CD14-positive monocyte (primary cell): Measurements from ENCODE around the gene TEPSIN. TPM values are rescaled to one million over a fixed set of nuclear protein-coding genes. Genes with fewer than 3 reads are reported as not detected.

Experiments
- DNase-seq, 3 donors: peaks; one replicate each; pipeline ENCODE4 v3.0.0-alpha.2; 2011 to 2022
- H2AFZ ChIP-seq: 2 replicates; pipeline ENCODE4 v1.6.0; 2012; ENCODE audit warnings: mild to moderate bottlenecking, low read depth, low read length, inconsistent platforms; ENCODE audit not compliant: insufficient read depth, poor library complexity, severe bottlenecking
- H3K27ac ChIP-seq, 2 donors: 1 replicate in 1 of 2; 2 replicates in 1 of 2; pipeline ENCODE4 v1.5.1; 2012 to 2013; ENCODE audit warnings: low read length in 2 of 2, control low read depth in 1 of 2, inconsistent platforms in 1 of 2, low read depth in 1 of 2, mild to moderate bottlenecking in 1 of 2
- H3K27me3 ChIP-seq, 2 donors: one replicate each; pipeline versions ENCODE4 v1.6.0 to v1.6.1; 2011 to 2013; ENCODE audit warnings: low read length in 2 of 2; ENCODE audit not compliant: control insufficient read depth in 2 of 2, insufficient read depth in 2 of 2
- H3K36me3 ChIP-seq, 2 donors: replicated peaks in 1 of 2; 1 replicate in 1 of 2; 2 replicates in 1 of 2; pipeline versions ENCODE4 v1.5.1 to v1.6.1; 2012 to 2013; ENCODE audit warnings: low read length in 2 of 2, control low read depth in 1 of 2, inconsistent platforms in 1 of 2, mild to moderate bottlenecking in 1 of 2; ENCODE audit not compliant: insufficient read depth in 2 of 2, control insufficient read depth in 1 of 2
- H3K4me1 ChIP-seq, 2 donors: 1 replicate in 1 of 2; 2 replicates in 1 of 2; pipeline versions ENCODE4 v1.5.1 to v1.6.1; 2012 to 2013; ENCODE audit warnings: low read length in 2 of 2, control low read depth in 1 of 2, inconsistent platforms in 1 of 2, mild to moderate bottlenecking in 1 of 2, moderate library complexity in 1 of 2; ENCODE audit not compliant: insufficient read depth in 2 of 2, control insufficient read depth in 1 of 2
- H3K4me2 ChIP-seq: replicated peaks from 2 replicates; pipeline ENCODE3; 2012; ENCODE audit warnings: low read length, moderate library complexity, mild to moderate bottlenecking; ENCODE audit not compliant: poor library complexity, severe bottlenecking; ENCODE audit errors: extremely low read depth
- H3K4me3 ChIP-seq, 3 experiments: fragments of 200-600 bp in 1 of 3; sonication (generic) in 1 of 3; replicated peaks in 1 of 3; 1 replicate in 2 of 3; 2 replicates in 1 of 3; pipeline ENCODE4 v1.5.1; 2011 to 2013; ENCODE audit warnings: low read length in 3 of 3, mild to moderate bottlenecking in 3 of 3, control low read depth in 2 of 3, low read depth in 2 of 3, inconsistent platforms in 1 of 3, moderate library complexity in 1 of 3
- H3K79me2 ChIP-seq: 2 replicates; pipeline ENCODE4 v1.6.0; 2012; ENCODE audit warnings: mild to moderate bottlenecking, control low read depth, inconsistent platforms, low read length, moderate library complexity; ENCODE audit not compliant: insufficient read depth
- H3K9ac ChIP-seq: 2 replicates; pipeline ENCODE4 v1.6.0; 2017; ENCODE audit warnings: low read length, mild to moderate bottlenecking; ENCODE audit not compliant: insufficient read depth, poor library complexity, severe bottlenecking
- H3K9me3 ChIP-seq, 2 donors: replicated peaks in 1 of 2; 1 replicate in 1 of 2; 2 replicates in 1 of 2; pipeline versions ENCODE4 v1.5.1 to v1.6.1; 2012 to 2013; ENCODE audit warnings: low read length in 2 of 2, control low read depth in 1 of 2; ENCODE audit not compliant: control insufficient read depth in 1 of 2, insufficient read depth in 1 of 2
- H4K20me1 ChIP-seq: 2 replicates; pipeline ENCODE4 v1.6.0; 2012; ENCODE audit warnings: mild to moderate bottlenecking, low read length, control low read depth, moderate library complexity; ENCODE audit not compliant: insufficient read depth
- H3K27ac Mint-ChIP-seq, 7 donors: one replicate each; pipeline ENCODE4 v1.8.0; 2020; ENCODE audit warnings: mild to moderate bottlenecking in 7 of 7, mixed read lengths in 7 of 7, moderate library complexity in 6 of 7, inconsistent platforms in 2 of 7
- H3K27me3 Mint-ChIP-seq, 3 donors: one replicate each; pipeline ENCODE4 v1.8.0; 2021 to 2022; ENCODE audit warnings: low read depth in 3 of 3, mild to moderate bottlenecking in 3 of 3, mixed read lengths in 3 of 3, moderate library complexity in 3 of 3, inconsistent platforms in 1 of 3
- H3K36me3 Mint-ChIP-seq, 2 donors: one replicate each; pipeline ENCODE4 v1.8.0; 2020; ENCODE audit warnings: mixed read lengths in 2 of 2, inconsistent platforms in 1 of 2, mild to moderate bottlenecking in 1 of 2
- H3K4me1 Mint-ChIP-seq: one replicate; pipeline ENCODE4 v1.8.0; 2020; ENCODE audit warnings: mild to moderate bottlenecking, mixed read lengths
- H3K4me3 Mint-ChIP-seq, 2 donors: one replicate each; pipeline ENCODE4 v1.8.0; 2020; ENCODE audit warnings: mild to moderate bottlenecking in 2 of 2, mixed read lengths in 2 of 2, moderate library complexity in 1 of 2
- H3K9me3 Mint-ChIP-seq, 7 donors: one replicate each; pipeline ENCODE4 v1.8.0; 2020 to 2022; ENCODE audit warnings: mixed read lengths in 7 of 7, mild to moderate bottlenecking in 6 of 7, moderate library complexity in 6 of 7, inconsistent platforms in 2 of 7
- WGBS: methylation state at CpG from one replicate; pipeline ENCODE4 v1.1.5; 2013; ENCODE audit warnings: missing lambda C conversion rate; ENCODE audit not compliant: insufficient coverage; 5-methylcytosine and 5-hydroxymethylcytosine counted together
- intact Hi-C, 2 donors: fragments of 100-400 bp; cut with micrococcal nuclease; formaldehyde crosslinking; loops; one replicate each; pipeline versions ENCODE4 v1.15.0 to v1.15.1; 2023
- polyA plus RNA-seq, 3 donors: library from polyadenylated mRNA; depleted of rRNA in 1 of 3; unstranded in 2 of 3; stranded (reverse) in 1 of 3; fragments of 300-500 nt in 2 of 3; fragments of >200 nt in 1 of 3; fragmentation: Illumina TruSeq in 2 of 3; gene quantifications; 1 replicate in 2 of 3; 2 replicates in 1 of 3; pipeline ENCODE4 v1.2.3, GENCODE V29; 2012 to 2021
- TF ChIP-seq, protein P1 (sequence below): fragments of 200-600 bp; IDR thresholded peaks from one replicate; pipeline ENCODE4 v1.8.0; 2022; ENCODE audit warnings: antibody characterized with exemption, mild to moderate bottlenecking

The TEPSIN gene
- polyA plus RNA-seq, 3 donors = 3.4 to 136 (median 4.5) TPM

DNA sequence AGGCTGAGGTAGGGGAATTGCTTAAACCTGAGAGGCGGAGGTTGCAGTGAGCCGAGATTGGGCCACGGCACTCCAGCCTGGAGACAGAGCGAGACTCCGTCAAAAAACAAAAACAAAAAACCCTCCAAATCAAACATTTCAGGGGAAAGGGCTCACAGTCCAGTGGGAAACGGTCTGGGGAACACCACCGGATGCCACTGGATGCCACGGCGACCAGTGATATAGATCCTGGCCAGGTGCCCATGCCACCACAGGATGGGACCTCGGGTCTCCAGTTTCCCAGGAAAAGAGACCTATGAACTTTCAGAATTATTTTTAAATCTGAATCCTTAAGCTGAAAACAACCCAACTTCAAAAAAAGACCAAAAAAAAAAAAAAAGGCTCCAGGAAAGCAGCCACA is 28.4 kb downstream of the TEPSIN start:
- WGBS = 66% methylated on average over 7 of the region's 10 CpGs
- peaks cover 0 to 2% (median 0%) of the 10 kb centered on the region in 7 donors for H3K9me3 Mint-ChIP-seq
- H3K9me3 ChIP-seq = no peaks in the 10 kb centered on the region
- no peak overlapping the region for H3K4me2 ChIP-seq
- no peaks in the 10 kb centered on the region for H3K36me3 ChIP-seq
- H3K4me3 Mint-ChIP-seq = no peak overlapping the region
- no peak overlapping the region for H3K27ac ChIP-seq
- H3K27me3 Mint-ChIP-seq = peaks cover 2 to 5% (median 2%) of the 10 kb centered on the region in 3 donors
- no peaks in the 10 kb centered on the region for H3K27me3 ChIP-seq
- H3K9ac ChIP-seq = no peak overlapping the region
- H3K79me2 ChIP-seq = no peaks in the 10 kb centered on the region
- H3K4me1 ChIP-seq = peaks cover 0 to 2% of the 10 kb centered on the region in 2 donors
- no peak overlapping the region for H3K27ac Mint-ChIP-seq
- intact Hi-C loops = no loop called here
- DNase-seq = no peak
- peaks cover 7% of the 10 kb centered on the region for H3K4me1 Mint-ChIP-seq
- H3K36me3 Mint-ChIP-seq = peaks cover 13 to 14% of the 10 kb centered on the region in 2 donors
- H4K20me1 ChIP-seq = no peaks in the 10 kb centered on the region
- H2AFZ ChIP-seq = no peak overlapping the region
- no peak overlapping the region for H3K4me3 ChIP-seq
- TF ChIP-seq, protein P1, sequence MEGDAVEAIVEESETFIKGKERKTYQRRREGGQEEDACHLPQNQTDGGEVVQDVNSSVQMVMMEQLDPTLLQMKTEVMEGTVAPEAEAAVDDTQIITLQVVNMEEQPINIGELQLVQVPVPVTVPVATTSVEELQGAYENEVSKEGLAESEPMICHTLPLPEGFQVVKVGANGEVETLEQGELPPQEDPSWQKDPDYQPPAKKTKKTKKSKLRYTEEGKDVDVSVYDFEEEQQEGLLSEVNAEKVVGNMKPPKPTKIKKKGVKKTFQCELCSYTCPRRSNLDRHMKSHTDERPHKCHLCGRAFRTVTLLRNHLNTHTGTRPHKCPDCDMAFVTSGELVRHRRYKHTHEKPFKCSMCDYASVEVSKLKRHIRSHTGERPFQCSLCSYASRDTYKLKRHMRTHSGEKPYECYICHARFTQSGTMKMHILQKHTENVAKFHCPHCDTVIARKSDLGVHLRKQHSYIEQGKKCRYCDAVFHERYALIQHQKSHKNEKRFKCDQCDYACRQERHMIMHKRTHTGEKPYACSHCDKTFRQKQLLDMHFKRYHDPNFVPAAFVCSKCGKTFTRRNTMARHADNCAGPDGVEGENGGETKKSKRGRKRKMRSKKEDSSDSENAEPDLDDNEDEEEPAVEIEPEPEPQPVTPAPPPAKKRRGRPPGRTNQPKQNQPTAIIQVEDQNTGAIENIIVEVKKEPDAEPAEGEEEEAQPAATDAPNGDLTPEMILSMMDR = no peak

DNA sequence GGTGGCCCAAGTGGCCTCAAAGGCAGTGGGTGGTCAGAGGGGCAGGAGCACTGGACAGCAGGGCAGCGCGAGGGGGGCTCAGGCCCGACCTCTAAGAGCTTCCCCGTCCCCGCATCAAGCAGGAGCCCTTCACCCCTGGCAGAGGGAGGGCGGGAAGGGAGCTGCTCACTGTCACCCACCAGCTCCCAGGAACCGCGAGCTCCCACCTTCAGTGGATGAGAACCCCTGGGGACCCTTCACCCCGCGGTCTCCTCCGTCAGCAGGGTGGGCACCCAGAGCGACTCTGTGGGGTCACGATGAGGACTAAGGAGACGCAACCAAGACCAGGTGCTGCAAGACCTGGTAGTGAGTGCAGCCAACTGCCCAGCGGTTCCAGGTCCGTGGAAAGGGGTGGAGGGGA is 29.7 kb downstream of the TEPSIN start:
- Histone ChIP-seq H3K4me1 (peaks cover 0 to 2% of the 10 kb centered on the region in 2 donors), H3K9me3 (no peaks in the 10 kb centered on the region), H4K20me1 (no peaks in the 10 kb centered on the region), H3K27me3 (no peaks in the 10 kb centered on the region), H3K9ac (no peak overlapping the region), H3K79me2 (no peaks in the 10 kb centered on the region), H3K4me3 (no peak overlapping the region), H2AFZ (no peak overlapping the region), H3K27ac (no peak overlapping the region), H3K36me3 (no peaks in the 10 kb centered on the region), H3K4me2 (no peak overlapping the region)
- H3K27me3 Mint-ChIP-seq = peaks cover 2 to 5% (median 2%) of the 10 kb centered on the region in 3 donors
- DNase-seq = no peak
- H3K9me3 Mint-ChIP-seq = peaks cover 0 to 2% (median 0%) of the 10 kb centered on the region in 7 donors
- peak overlapping the region in 1 of 7 donors; percentile 36 for H3K27ac Mint-ChIP-seq
- intact Hi-C loops = no loop called here
- WGBS = 96% methylated on average over 12 of the region's 16 CpGs
- TF ChIP-seq, protein P1 = no peak
- H3K4me3 Mint-ChIP-seq = no peak overlapping the region
- peaks cover 11 to 21% of the 10 kb centered on the region in 2 donors for H3K36me3 Mint-ChIP-seq
- peaks cover 7% of the 10 kb centered on the region for H3K4me1 Mint-ChIP-seq
